ENCODE results near the gene BRIP1. TPM values are rescaled to one million over a fixed set of nuclear protein-coding genes. Genes with fewer than 3 reads are reported as not detected.
"Not testable (repeated sequence)": the region's sequence is repeated elsewhere in the genome, so short reads cannot be mapped to it uniquely, and the experiment has no call there.

The BRIP1 gene
- total RNA-seq, 1 experiment from 2014 or later: 20.2 TPM

- no peak overlapping the region for H3K18ac ChIP-seq (ENCODE audit: insufficient read length, low read depth, low read length)
- no peak overlapping the region for H2AFZ ChIP-seq (ENCODE audit: low read length)
- Mint-ChIP-seq H3K9me3 (peaks cover 0 to 2% of the 10 kb centered on the region in 2 experiments; a peak in 2 of 5 replicates), H3K27me3 (ENCODE audit: low read depth) (no peaks in the 10 kb centered on the region), H3K4me1 (no peaks in the 10 kb centered on the region), H3K36me3 (ENCODE audit: insufficient read depth in 1 of 3, low read depth in 3 of 3) (peaks cover 19 to 32% (median 26%) of the 10 kb centered on the region in 3 experiments), H3K4me3 (no peak overlapping the region), H3K27ac (no peak overlapping the region)
- DNase-seq: no peak
- TF ChIP-seq, protein P1, sequence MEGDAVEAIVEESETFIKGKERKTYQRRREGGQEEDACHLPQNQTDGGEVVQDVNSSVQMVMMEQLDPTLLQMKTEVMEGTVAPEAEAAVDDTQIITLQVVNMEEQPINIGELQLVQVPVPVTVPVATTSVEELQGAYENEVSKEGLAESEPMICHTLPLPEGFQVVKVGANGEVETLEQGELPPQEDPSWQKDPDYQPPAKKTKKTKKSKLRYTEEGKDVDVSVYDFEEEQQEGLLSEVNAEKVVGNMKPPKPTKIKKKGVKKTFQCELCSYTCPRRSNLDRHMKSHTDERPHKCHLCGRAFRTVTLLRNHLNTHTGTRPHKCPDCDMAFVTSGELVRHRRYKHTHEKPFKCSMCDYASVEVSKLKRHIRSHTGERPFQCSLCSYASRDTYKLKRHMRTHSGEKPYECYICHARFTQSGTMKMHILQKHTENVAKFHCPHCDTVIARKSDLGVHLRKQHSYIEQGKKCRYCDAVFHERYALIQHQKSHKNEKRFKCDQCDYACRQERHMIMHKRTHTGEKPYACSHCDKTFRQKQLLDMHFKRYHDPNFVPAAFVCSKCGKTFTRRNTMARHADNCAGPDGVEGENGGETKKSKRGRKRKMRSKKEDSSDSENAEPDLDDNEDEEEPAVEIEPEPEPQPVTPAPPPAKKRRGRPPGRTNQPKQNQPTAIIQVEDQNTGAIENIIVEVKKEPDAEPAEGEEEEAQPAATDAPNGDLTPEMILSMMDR (conservative IDR thresholded peaks at IDR 0.05): no peak
- H3K23me2 ChIP-seq (ENCODE audit: insufficient read length, low read depth, low read length, poor library complexity, severe bottlenecking): no peaks in the 10 kb centered on the region
- no peak overlapping the region for H2AK5ac ChIP-seq (ENCODE audit: insufficient read length, low read length)
- H3K79me1 ChIP-seq (ENCODE audit: insufficient read depth, low read depth, low read length, poor library complexity, severe bottlenecking): no peaks in the 10 kb centered on the region
- H4K8ac ChIP-seq (replicated peaks; ENCODE audit: insufficient read length, low read depth, low read length): no peak overlapping the region
- no peak overlapping the region for H3K23ac ChIP-seq (ENCODE audit: insufficient read length, low read depth, low read length)
- WGBS (ENCODE audit: extremely low coverage, insufficient read length, low lambda C conversion rate): no CpG with 5 or more reads among the region's 4 CpGs
- no peaks in the 10 kb centered on the region for H4K20me1 ChIP-seq (ENCODE audit: control insufficient read depth, insufficient read depth, insufficient read length)
- no peak overlapping the region for H3K27ac ChIP-seq (ENCODE audit: insufficient read length, low read depth, low read length)
- no peak overlapping the region for H2BK12ac ChIP-seq (ENCODE audit: insufficient read length, low read depth, low read length)
- H2BK20ac ChIP-seq (ENCODE audit: low read depth, low read length, poor library complexity, severe bottlenecking): no peak overlapping the region
- no peak overlapping the region for H2BK15ac ChIP-seq (ENCODE audit: low read depth, low read length)
- H3K27me3 ChIP-seq (ENCODE audit: insufficient read depth, low read length): no peaks in the 10 kb centered on the region
- H3K4me1 ChIP-seq (ENCODE audit: insufficient read depth, low read length): no peaks in the 10 kb centered on the region
- H3T11ph ChIP-seq (ENCODE audit: low read length): no peak overlapping the region
- no peaks in the 10 kb centered on the region for H3K79me2 ChIP-seq (ENCODE audit: insufficient read depth, low read length)
- H2BK5ac ChIP-seq (ENCODE audit: insufficient read length, low read length): no peak overlapping the region
- no peak overlapping the region for H4K5ac ChIP-seq (ENCODE audit: insufficient read length, low read depth, low read length)
- no peaks in the 10 kb centered on the region for H3K9me3 ChIP-seq (ENCODE audit: control insufficient read depth, low read depth, low read length)
- no peak overlapping the region for H3K14ac ChIP-seq (ENCODE audit: insufficient read depth, low read length)
- no peak overlapping the region for H2BK120ac ChIP-seq (ENCODE audit: low read depth, low read length, poor library complexity, severe bottlenecking)
- H3K4me2 ChIP-seq (ENCODE audit: insufficient read depth, insufficient read length, low read length): no peak overlapping the region
- no peak overlapping the region for H3K56ac ChIP-seq (ENCODE audit: insufficient read length, low read depth, low read length)
- no peak overlapping the region for H4K91ac ChIP-seq (ENCODE audit: insufficient read length, low read depth, low read length)
- H3K9ac ChIP-seq (ENCODE audit: extremely low read depth, insufficient read length, low read length): no peak overlapping the region
- H3K4ac ChIP-seq (ENCODE audit: low read depth, low read length): no peak overlapping the region
Measured at GRCh38 chr17:61821655-61822054, 41.7 kb downstream of the BRIP1 start.

DNA sequence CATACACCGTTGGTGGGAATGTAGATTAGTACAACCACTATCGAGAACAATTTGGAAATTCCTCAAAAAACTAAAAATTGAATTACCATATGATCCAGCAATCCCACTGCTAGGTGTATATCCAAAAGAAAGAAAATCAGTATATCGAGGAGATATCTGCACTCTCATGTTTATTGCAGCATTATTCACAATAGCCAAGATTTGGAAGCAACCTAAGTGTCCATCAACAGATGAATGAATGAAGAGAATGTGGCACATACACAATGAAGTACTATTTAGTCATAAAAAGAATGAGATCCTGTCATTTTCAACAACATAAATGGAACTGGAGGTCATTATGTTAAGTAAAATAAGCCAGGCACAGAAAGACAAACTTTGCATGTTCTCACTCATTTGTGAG is 44.1 kb downstream of the BRIP1 start:
- H3K9me3 Mint-ChIP-seq; H3K18ac ChIP-seq (ENCODE audit: insufficient read length, low read depth, low read length); H3K9ac ChIP-seq (ENCODE audit: extremely low read depth, insufficient read length, low read length); DNase-seq; H4K5ac ChIP-seq (ENCODE audit: insufficient read length, low read depth, low read length); H2BK12ac ChIP-seq (ENCODE audit: insufficient read length, low read depth, low read length); H4K91ac ChIP-seq (ENCODE audit: insufficient read length, low read depth, low read length); H3K4me1 Mint-ChIP-seq; H4K8ac ChIP-seq (replicated peaks; ENCODE audit: insufficient read length, low read depth, low read length); H2AK5ac ChIP-seq (ENCODE audit: insufficient read length, low read length); H3K79me1 ChIP-seq (ENCODE audit: insufficient read depth, low read depth, low read length, poor library complexity, severe bottlenecking); H2AFZ ChIP-seq (ENCODE audit: low read length); H3T11ph ChIP-seq (ENCODE audit: low read length); H3K4me2 ChIP-seq (ENCODE audit: insufficient read depth, insufficient read length, low read length); H2BK5ac ChIP-seq (ENCODE audit: insufficient read length, low read length); H3K14ac ChIP-seq (ENCODE audit: insufficient read depth, low read length); H2BK120ac ChIP-seq (ENCODE audit: low read depth, low read length, poor library complexity, severe bottlenecking); H3K79me2 ChIP-seq (ENCODE audit: insufficient read depth, low read length); H3K27ac Mint-ChIP-seq; H3K27ac ChIP-seq (ENCODE audit: insufficient read length, low read depth, low read length); H3K4ac ChIP-seq (ENCODE audit: low read depth, low read length); H3K4me1 ChIP-seq (ENCODE audit: insufficient read depth, low read length); H3K23ac ChIP-seq (ENCODE audit: insufficient read length, low read depth, low read length); H3K9me3 ChIP-seq (ENCODE audit: control insufficient read depth, low read depth, low read length); H3K27me3 Mint-ChIP-seq (ENCODE audit: low read depth); H2BK20ac ChIP-seq (ENCODE audit: low read depth, low read length, poor library complexity, severe bottlenecking); H3K27me3 ChIP-seq (ENCODE audit: insufficient read depth, low read length); H3K4me3 Mint-ChIP-seq; H4K20me1 ChIP-seq (ENCODE audit: control insufficient read depth, insufficient read depth, insufficient read length); H3K23me2 ChIP-seq (ENCODE audit: insufficient read length, low read depth, low read length, poor library complexity, severe bottlenecking); H2BK15ac ChIP-seq (ENCODE audit: low read depth, low read length); H3K56ac ChIP-seq (ENCODE audit: insufficient read length, low read depth, low read length): not testable (repeated sequence)
- no CpG with 5 or more reads among the region's 3 CpGs for WGBS (ENCODE audit: extremely low coverage, insufficient read length, low lambda C conversion rate)
- H3K36me3 Mint-ChIP-seq (ENCODE audit: insufficient read depth in 1 of 3, low read depth in 3 of 3): peaks cover 11 to 28% (median 25%) of the 10 kb centered on the region in 3 experiments
